Glomerular visceral epithelial cell (primary cell): ENCODE data around the gene CENPF.
"Not testable (repeated sequence)": the region's sequence is repeated elsewhere in the genome, so short reads cannot be mapped to it uniquely, and the experiment has no call there.

Experiments used
- DNase-seq: peaks from one replicate; pipeline ENCODE4 v3.0.0-alpha.2; 2016; ENCODE audit errors: extremely low spot score

CENPF gene

DNA sequence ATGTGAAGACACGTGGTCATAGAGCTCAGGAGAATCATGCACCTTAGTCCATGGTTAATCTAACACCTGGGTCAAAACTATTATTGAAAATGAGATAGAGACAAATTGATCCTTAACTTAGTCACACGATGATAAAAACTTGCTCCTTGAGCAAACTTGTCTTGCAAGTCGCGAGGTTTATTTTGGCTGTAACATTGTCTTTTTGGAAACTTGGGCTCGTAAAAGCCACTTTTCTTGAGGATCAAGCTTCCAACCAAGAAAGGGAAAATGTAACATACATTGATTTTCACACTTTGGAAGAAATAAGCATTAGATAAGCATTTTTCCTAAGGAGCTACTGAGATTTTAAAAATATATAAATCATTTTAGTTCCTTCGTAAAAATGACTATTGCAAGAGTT lies 19.9 kb upstream of the CENPF start:
- no peak for DNase-seq

DNA sequence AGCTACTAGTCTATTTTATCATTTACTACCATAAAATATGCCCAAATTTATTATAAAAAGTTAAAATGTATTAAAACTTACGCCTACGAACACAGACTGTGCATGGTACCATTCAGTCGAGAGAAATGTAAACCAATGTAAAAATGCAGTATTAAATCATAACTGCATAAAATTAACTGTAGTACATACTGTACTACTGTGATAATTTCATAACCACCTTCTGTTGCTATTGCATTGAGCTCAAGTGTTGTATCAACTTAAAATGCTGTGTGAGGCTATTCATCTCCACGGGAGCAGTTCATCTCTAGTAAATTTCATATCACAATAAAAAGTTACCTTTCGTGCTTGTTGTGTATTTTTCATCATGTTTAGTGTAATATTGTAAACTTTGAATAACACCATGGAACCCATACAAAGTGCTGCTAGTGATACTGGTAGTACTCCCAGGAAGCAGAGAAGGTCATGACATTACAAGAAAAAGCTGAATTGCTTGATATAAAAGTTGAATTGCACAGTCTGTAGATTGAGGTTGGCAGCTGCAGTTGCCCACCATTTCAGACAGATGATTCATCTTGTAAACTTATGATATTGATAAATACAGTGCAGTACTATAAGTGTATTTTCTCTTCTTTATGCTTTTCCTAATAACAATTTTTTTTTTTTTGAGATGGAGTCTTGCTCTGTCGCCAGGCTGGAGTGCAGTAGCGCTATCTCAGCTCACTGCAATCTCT lies 19.0 kb upstream of the CENPF start:
- no peak for DNase-seq

GRCh38 chr1:214584805-214585766 lies 17.9 kb upstream of the CENPF start:
- DNase-seq, result peak; percentile 56

- DNase-seq, result no peak
Observed at GRCh38 chr1:214586621-214587020, 16.4 kb upstream of the CENPF start.

- no peak for DNase-seq
Observed at GRCh38 chr1:214587165-214587564, 15.8 kb upstream of the CENPF start.

DNA sequence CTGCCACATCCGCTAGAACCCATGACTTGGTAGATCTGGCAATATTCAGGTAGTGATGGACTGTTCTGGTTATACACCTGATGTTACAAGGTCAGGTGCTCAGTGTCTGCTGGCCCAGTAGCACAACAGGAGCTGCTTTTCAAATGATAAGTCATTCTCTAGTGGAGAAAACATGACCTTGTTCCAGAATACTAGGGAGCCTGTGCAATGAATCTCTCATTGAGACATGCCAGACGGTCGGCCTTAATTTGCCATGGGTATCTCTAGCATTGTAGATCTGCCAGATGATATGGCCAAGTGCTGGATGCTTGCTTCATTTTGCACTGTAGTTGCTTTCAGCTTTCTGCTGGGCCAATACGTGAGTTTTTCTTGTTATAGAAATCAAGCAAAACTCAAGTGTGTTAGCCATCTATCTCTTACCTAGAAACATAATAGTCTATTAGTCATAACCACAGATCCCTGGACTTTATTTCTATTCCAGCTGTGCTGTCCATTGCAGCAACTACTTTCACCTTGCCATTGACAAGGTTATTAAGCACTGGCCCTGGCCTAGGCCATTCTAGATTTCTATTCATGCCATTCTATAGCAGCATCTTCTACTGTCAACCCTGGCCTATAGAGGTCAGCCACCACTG lies 13.9 kb upstream of the CENPF start:
- no peak for DNase-seq

DNA sequence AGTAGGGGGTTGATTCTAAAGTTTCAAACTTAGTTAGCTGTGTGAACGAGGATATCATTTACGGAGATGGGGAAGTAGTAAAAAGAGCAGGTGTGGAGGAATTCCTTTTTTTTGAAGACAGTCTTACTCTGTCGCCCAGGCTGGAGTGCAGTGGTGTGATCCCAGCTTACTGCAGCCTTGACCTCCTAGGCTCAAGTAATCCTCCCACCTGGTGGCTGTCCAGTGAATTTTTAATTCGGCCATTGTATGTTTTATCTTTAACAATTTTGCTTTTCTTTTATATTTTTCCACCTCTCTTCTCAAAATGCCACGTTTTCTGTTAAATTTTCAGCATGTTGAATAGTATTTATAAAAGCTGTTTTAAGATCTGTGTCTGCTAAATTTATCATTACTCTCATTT lies 12.3 kb upstream of the CENPF start:
- no peak for DNase-seq

GRCh38 chr1:214591918-214592317 lies 11.1 kb upstream of the CENPF start:
- DNase-seq, result not testable (repeated sequence)

- DNase-seq, result no peak
Observed at GRCh38 chr1:214593158-214593557, 9.8 kb upstream of the CENPF start.

DNA sequence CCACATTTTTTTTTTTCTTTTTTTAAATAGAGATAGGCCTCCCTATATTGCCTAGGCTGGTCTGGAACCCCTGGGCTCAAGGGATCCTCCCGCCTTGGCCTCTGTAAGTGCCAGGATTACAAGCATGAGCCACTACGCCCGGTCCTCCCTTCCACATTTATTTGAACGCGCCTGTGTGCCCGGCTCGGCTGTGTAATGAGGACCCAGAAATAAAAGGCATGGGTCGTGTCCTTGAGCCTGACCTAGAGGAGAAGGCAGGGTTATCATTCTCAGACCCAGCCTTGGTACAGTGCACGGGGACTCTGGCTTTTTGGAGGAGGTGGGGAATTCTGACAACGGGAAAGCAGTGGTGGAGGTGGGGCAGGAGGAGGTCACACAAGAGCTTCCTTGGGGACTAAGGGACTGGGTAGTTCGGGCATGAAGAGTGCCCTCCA lies 841 bp downstream of the CENPF start:
- peak; percentile 18 for DNase-seq

DNA sequence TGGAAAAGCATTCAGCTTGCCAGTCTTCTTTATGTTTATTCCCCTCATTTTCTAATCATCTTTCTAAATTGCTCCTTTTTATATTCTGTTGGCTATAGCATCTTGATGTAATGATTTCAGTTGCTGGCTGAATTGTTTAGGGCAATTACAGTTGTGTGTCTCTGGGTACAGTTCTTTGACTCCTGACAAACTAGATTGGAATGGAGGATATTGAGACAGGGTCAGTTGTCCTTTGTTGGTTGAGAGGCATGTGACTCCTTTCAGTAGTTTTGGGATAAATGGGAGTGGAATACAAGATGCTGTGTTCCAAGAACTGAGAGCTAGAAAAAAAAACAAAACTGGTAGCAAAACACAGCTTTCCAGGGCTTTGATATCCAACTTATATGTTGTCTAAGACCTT lies 1.5 kb downstream of the CENPF start:
- peak; percentile 14 for DNase-seq

DNA sequence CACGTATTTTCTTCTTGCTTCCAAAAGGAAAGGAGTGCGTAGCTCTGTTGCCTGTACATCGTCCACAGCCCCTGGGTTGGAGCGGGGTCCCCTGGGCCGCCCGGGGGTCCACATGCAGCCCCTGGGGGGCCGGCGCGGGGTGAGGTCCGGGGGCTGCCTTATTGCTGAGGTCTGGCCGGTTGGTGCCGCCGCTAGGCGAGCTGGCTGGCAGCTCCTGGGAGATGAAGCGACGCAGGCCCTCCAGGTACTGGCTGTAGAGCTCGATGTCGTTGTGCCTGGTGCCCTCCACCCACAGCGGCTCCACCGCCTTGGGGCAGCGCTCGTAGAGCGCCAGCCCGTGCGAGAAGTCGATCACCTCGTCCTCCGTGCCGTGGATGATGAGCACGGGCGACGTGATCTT lies 2.5 kb downstream of the CENPF start:
- DNase-seq, result not testable (repeated sequence)

- DNase-seq, result not testable (repeated sequence)
Observed at GRCh38 chr1:214605933-214606925, 3.2 kb downstream of the CENPF start.

DNA sequence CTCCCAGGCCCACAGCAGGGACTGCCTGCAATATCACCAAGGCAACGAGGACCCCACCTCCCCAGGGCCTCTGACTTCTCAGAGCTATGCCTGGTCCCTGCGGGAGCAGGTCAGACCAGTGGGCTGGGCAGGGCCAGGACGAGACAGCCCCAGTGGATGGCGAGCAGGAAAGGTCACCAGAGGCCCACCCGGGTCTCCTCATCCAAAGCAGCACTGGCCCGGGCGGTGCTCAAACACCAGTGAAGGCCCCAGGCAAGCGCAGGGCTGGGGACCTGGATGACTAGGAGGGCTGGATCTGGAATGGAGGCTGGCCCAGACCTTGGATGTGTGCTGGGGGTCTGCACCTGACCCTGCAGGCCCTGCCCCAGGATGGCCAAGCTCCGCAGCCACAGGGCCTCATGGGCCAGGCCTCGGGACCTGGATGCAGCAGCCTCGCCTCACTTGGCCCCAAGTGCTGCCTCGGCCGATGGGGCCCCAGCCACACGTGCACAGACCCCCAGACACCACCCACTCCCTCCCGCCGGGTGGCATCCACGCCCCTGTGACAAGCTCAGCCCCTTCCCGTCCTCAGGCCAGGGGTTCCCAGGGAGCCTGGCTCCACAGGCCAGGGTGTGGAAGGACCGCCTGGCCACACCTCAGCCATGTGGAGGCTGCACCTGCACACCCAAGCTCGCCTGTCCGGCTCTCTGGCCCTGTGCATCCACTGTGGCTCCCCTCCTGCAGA lies 4.7 kb downstream of the CENPF start:
- not testable (repeated sequence) for DNase-seq

DNA sequence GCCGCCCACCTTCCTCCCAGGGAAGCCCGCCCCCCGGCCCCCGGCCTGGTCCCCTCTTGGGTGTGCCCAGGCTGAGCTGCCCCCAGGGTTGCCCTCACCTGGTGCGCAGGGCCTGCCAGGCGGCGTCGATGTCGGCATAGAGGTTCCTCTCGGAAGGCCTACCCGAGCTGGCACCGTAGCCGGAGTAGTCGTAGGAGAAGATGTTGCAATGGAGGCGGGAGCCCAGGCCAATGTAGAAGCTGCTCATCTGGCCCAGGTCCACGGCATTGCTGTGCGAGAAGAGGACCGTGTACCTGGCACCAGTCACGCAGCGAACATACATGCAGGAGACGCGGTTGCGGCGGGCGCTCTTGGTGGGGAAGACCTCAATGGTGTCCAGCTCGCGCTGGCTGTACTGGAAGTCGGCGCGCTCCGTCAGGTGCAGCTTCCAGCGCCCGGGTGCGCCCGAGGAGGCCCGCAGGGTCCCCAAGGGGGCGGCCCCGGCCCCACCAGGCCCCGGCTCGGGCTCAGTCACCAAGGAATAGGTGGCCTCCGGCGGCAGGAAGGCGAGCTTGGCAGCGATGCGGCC lies 5.3 kb downstream of the CENPF start:
- not testable (repeated sequence) for DNase-seq

DNA sequence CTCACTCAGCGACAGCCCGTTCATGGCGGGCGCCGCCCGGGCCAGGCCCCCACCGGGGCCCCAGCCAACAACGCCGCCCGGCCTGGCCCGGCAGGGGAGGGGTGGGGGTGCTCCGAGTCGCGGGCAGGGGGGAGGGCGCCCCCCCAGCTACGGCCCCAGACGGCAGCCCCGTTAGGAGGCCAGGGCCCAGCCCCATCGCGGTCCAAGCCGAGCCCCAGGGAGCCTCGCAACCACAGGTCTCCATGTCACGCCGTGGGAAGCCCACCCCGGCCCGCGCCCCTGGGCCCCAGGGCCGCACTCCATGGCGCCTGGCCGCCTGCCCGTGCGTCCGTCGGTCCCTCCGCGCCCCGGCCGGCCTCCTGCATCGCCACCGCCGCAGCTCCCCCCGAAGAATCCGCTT lies 5.8 kb downstream of the CENPF start:
- not testable (repeated sequence) for DNase-seq

GRCh38 chr1:214609692-214610091 lies 6.7 kb downstream of the CENPF start:
- no peak for DNase-seq

DNA sequence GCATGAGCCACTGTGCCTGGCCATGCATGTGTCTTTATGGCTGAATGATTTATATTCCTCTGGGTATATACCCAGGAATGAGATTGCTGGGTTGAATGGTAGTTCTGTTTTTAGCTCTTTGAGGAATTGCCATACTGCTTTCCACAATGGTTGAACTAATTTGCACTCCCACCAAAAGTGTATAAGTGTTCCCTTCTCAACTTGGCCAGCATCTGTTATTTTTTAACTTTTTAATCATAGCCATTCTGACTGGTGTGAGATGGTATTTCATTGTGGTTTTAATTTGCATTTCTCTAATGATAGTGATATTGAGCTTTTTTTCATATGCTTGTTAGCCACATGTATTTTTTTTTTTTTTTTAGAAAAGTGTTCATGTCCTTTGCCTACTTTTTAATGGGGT lies 7.1 kb downstream of the CENPF start:
- peak; percentile 28 for DNase-seq

GRCh38 chr1:214615109-214615508 lies 12.1 kb downstream of the CENPF start:
- DNase-seq, result no peak

DNA sequence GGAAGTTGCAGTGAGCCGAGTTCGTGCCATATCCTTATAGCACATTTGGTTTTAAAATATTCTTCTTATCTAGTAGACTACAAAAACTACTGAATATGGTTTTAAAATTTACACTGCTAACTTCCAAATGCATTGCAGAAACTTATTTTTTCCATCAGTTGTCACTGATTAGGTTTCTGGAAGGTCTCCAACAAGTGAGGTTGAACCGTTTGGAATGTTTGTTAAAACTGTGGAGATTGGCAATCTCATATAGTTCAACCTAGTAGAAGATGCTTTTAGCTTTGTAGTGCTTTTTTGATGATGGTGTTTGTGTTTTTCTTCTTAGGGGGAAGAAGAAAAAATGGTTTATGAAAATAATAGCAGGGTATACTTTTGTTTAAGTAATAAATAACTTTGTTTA lies 12.9 kb downstream of the CENPF start:
- DNase-seq, result no peak
